ENCODE data around the gene LHX5. TPM values are rescaled to one million over a fixed set of nuclear protein-coding genes. Genes with fewer than 3 reads are reported as not detected.

The LHX5 gene
- total RNA-seq, 3 donors from 2014 or later: not detected

DNA sequence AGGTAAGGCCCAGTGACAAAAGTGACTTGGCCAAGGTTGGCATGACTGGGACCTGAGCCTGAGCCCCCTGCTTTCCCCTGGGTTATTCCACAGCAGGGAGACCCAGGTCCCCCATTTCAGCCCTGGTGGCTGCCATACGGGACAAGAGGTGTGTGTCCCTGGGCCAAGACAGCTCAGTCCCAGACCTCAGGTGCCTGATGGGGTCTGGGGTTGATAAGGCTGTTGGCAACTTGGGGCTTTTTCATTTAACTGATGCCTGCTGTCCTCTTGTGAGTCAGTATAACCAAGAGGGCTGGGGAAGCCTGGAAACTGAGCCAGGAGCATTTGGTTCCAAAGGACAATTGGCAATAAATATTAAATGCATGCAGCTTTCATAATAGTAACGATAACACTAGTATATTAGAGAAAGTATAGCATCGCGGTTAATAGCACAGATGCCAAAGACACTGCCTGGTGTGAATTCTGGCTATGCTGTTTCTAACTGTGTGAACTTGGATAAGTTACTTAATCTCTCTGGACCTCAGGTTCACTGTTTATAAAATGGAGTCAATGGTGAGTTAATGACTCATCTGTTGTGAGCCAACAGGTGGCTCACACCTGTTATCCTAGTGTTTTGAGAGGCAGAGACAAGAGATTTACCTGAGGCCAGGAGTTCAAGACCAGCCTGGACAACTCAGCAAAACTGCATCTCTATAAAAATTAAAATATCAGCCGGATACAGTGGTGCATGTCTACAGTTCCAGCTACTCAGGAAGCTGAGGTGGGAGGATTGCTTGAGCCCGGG lies 48.6 kb downstream of the LHX5 start:
- DNase-seq (ENCODE audit: low spot score in 2 of 2): no peak
- intact Hi-C loops (cut with DNase I; ENCODE audit: low total_unique reads): no loop called here
- Histone ChIP-seq H3K4me1 (no peaks in the 10 kb centered on the region), H3K27me3 (no peaks in the 10 kb centered on the region), H3K4me3 (peak overlapping the region; percentile 36 to 71 (median 52)), H3K36me3 (no peaks in the 10 kb centered on the region), H3K27ac (peak overlapping the region; percentile 60 to 86), H3K9me3 (no peaks in the 10 kb centered on the region)
- TF ChIP-seq, protein P1, sequence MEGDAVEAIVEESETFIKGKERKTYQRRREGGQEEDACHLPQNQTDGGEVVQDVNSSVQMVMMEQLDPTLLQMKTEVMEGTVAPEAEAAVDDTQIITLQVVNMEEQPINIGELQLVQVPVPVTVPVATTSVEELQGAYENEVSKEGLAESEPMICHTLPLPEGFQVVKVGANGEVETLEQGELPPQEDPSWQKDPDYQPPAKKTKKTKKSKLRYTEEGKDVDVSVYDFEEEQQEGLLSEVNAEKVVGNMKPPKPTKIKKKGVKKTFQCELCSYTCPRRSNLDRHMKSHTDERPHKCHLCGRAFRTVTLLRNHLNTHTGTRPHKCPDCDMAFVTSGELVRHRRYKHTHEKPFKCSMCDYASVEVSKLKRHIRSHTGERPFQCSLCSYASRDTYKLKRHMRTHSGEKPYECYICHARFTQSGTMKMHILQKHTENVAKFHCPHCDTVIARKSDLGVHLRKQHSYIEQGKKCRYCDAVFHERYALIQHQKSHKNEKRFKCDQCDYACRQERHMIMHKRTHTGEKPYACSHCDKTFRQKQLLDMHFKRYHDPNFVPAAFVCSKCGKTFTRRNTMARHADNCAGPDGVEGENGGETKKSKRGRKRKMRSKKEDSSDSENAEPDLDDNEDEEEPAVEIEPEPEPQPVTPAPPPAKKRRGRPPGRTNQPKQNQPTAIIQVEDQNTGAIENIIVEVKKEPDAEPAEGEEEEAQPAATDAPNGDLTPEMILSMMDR (IDR thresholded peaks at IDR 0.05): no peak
- TF ChIP-seq POLR2A (IDR thresholded peaks at IDR 0.05) (no peak), POLR2AphosphoS5 (IDR thresholded peaks at IDR 0.05) (no peak)

DNA sequence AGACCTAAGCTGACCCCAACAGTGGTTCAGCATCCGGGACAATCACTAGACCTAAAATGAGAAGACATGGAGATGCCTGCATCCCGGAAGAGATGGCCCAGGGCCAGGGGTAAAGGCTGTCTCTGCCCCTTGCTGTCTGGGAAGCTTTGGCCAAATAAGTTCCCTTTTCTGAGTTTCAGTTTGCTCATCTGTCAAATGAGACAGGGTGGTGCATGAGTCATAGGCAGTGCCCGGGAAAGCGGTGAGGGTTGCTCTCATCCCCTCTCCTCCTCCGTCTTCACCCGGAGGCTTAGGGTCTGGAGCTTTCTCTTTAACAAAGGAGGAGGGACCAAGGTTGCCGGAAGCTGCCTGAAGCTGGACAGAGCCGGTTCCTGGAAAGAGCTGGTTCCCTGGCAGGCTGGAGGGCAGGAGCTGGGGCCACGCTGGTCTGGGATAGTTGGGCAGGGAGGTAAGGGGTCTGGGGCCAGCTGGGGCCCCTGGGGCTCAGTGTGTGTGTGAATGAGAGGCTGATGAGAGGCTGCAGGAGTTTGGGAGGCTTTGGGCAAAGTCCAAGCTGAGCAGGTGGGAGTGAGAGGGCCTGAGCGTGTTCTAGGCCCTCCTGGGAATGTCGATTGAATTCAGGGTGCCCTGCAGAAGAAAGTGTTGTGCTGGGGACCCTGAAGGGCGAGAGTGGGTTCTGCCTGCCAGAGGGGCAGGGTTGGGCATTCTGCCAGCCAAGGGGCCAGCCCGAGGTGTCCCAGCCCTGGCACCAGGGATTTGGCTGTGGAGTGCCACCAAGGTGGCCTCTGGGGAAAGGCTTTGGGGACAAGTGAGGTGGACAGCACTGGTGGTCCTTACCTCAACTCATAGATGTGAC lies 49.4 kb downstream of the LHX5 start, which contains the start of gene SDSL:
SDSL (plus strand) TSS at position 351 of the 856 bp plus-strand sequence. CDS start 5,603 bp downstream, outside the sequence.
- H3K36me3 ChIP-seq: no peaks in the 10 kb centered on the region
- H3K4me3 ChIP-seq: peak within 1 kb of the TSS; percentile 36 to 71 (median 52)
- intact Hi-C loops (cut with DNase I; ENCODE audit: low total_unique reads): no loop called here
- H3K27me3 ChIP-seq: no peaks in the 10 kb centered on the region
- H3K27ac ChIP-seq: peak within 1 kb of the TSS; percentile 60 to 86
- TF ChIP-seq POLR2A (IDR thresholded peaks at IDR 0.05): no peak
- no peak for TF ChIP-seq POLR2AphosphoS5 (IDR thresholded peaks at IDR 0.05)
- TF ChIP-seq, protein P1 (IDR thresholded peaks at IDR 0.05): no peak
- peak in 1 of 2 donors; percentile 36 for DNase-seq (ENCODE audit: low spot score in 2 of 2)
- H3K4me1 ChIP-seq: no peaks in the 10 kb centered on the region
- no peaks in the 10 kb centered on the region for H3K9me3 ChIP-seq

DNA sequence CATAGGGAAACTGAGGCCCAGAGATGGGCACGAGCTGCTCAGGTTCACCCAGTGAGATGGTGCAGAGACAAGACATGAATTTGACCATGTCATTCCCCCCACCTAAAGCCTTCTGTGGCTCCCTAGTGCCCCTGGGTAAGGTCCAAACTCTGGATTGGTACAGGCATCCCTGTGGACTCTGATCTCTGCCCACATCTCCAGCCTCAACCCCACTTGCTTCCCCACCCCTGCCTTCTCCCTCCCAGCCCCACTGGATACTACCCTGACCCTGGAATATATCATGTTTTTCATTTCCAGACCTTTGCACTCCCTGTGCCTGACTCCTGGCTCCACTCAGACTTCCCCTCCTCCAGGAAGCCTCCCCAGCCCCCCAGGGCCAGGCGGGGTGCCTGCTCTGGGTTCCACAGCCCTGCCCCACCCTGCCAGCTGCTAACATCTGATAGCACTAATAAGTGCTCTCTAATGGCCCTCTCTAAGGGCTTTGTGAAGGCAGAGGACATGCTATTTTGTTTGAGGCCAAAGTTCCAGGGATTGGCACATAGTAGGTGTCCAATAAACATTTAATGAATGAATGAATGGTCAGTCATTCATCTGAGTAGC lies 50.6 kb downstream of the LHX5 start:
- TF ChIP-seq POLR2A (IDR thresholded peaks at IDR 0.05) (no peak), POLR2AphosphoS5 (IDR thresholded peaks at IDR 0.05) (no peak)
- TF ChIP-seq, protein P1 (IDR thresholded peaks at IDR 0.05): no peak
- H3K27ac ChIP-seq: no peak overlapping the region
- intact Hi-C loops (cut with DNase I; ENCODE audit: low total_unique reads): no loop called here
- no peaks in the 10 kb centered on the region for H3K9me3 ChIP-seq
- no peaks in the 10 kb centered on the region for H3K27me3 ChIP-seq
- no peak overlapping the region for H3K4me3 ChIP-seq
- no peak for DNase-seq (ENCODE audit: low spot score in 2 of 2)
- no peaks in the 10 kb centered on the region for H3K4me1 ChIP-seq
- H3K36me3 ChIP-seq: no peaks in the 10 kb centered on the region

DNA sequence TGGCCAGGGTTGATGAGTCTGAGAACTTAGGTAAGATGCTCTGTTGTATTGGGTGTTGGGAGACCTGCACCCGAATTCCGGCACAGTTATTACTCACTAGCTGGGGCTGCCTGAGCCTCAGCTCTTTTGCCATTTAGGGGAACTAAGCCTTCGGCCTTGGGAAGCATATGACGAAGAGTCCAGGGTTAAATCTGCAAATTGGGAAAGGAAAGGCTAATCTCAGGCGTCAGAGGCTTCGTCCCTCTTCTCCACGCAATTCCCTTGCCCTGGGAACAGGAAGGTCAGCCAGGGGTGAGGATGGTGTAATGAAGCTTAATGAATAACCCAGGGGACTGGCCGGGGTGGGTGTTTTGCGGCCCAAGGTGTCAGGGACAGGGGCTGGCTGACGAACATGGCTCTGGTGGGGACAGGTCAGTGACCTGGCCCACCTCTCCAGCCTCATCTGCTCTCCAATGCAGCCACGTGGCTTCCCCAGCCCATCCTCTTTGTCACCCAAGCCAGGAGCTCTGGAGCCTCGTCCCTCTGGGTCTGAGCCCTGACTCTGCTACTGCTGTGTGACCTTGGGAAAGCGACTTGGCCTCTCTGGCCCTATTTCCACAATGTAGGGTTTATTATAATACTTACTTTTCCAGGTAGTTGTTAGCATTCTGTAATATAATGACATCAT lies 53.3 kb downstream of the LHX5 start:
- DNase-seq (ENCODE audit: low spot score in 2 of 2): no peak
- H3K27ac ChIP-seq: no peak overlapping the region
- H3K4me1 ChIP-seq: no peaks in the 10 kb centered on the region
- H3K4me3 ChIP-seq: no peak overlapping the region
- TF ChIP-seq POLR2A (IDR thresholded peaks at IDR 0.05): no peak
- TF ChIP-seq, protein P1 (IDR thresholded peaks at IDR 0.05): no peak
- TF ChIP-seq POLR2AphosphoS5 (IDR thresholded peaks at IDR 0.05): no peak
- H3K36me3 ChIP-seq: no peaks in the 10 kb centered on the region
- H3K27me3 ChIP-seq: no peaks in the 10 kb centered on the region
- intact Hi-C loops (cut with DNase I; ENCODE audit: low total_unique reads): no loop called here
- no peaks in the 10 kb centered on the region for H3K9me3 ChIP-seq

Data from breast epithelium (tissue), 4 donors.